B cell (primary cell): ENCODE results near the gene HJV. TPM values are rescaled to one million over a fixed set of nuclear protein-coding genes. Genes with fewer than 3 reads are reported as not detected.
A peak's percentile ranks its signal among the peaks of the same experiment; 100 is the strongest.

Experiments used
- ATAC-seq: fragments of 200-7000 bp; cut with Tn5 transposase; one replicate; pipeline ENCODE4 v1.10.0; 2021; ENCODE audit warnings: low read depth, mild to moderate bottlenecking, moderate number of reproducible peaks, moderate library complexity
- CTCF ChIA-PET: fragments of 350-600 bp; sonication (Branson Sonifier 250); formaldehyde crosslinking; loops from one replicate; lab custom pipeline; 2021; ENCODE audit warnings: antibody characterized with exemption, inconsistent platforms; lab: Charles Lee
- POLR2A ChIA-PET: fragments of 350-600 bp; sonication (Branson Sonifier 250); formaldehyde crosslinking; loops from one replicate; lab custom pipeline; 2021; ENCODE audit warnings: antibody characterized with exemption; lab: Charles Lee
- DNase-seq: peaks from one replicate; pipeline ENCODE4 v3.0.0; 2013
- H2AFZ ChIP-seq: 2 replicates; pipeline ENCODE4 v1.6.1; 2012; ENCODE audit warnings: mild to moderate bottlenecking, low read depth, low read length; ENCODE audit not compliant: insufficient read depth, poor library complexity, severe bottlenecking
- H3K27ac ChIP-seq, 2 donors: 1 replicate in 1 of 2; 2 replicates in 1 of 2; pipeline ENCODE4 v1.5.1; 2012 to 2013; ENCODE audit warnings: low read length in 2 of 2, mild to moderate bottlenecking in 2 of 2, moderate library complexity in 1 of 2
- H3K27me3 ChIP-seq, 4 experiments: fragments of 200-600 bp in 1 of 4; sonication (generic) in 1 of 4; replicated peaks in 1 of 4; 1 replicate in 2 of 4; 2 replicates in 2 of 4; pipeline versions ENCODE4 v1.6.1 to v1.7.0; 2013 to 2016; ENCODE audit warnings: low read length in 3 of 4, mild to moderate bottlenecking in 2 of 4, mixed read lengths in 1 of 4, moderate library complexity in 1 of 4; ENCODE audit not compliant: insufficient read depth in 4 of 4, control insufficient read depth in 3 of 4; ENCODE audit errors: control extremely low read depth in 1 of 4
- H3K36me3 ChIP-seq, 2 experiments: replicated peaks in 1 of 2; 1 replicate in 1 of 2; 2 replicates in 1 of 2; pipeline versions ENCODE4 v1.6.1 to v1.7.1; 2013; ENCODE audit warnings: low read length in 1 of 2; ENCODE audit not compliant: insufficient read depth in 2 of 2, control insufficient read depth in 1 of 2; ENCODE audit errors: control extremely low read depth in 1 of 2, extremely low read depth in 1 of 2
- H3K4me1 ChIP-seq, 2 donors: fragments of 200-600 bp in 1 of 2; sonication (generic) in 1 of 2; 1 replicate in 1 of 2; 2 replicates in 1 of 2; pipeline versions ENCODE4 v1.5.1 to v1.6.1; 2013 to 2017; ENCODE audit warnings: low read length in 2 of 2; ENCODE audit not compliant: control insufficient read depth in 2 of 2, insufficient read depth in 2 of 2
- H3K4me2 ChIP-seq: replicated peaks from 2 replicates; pipeline ENCODE3; 2012; ENCODE audit warnings: mild to moderate bottlenecking, low read depth, low read length; ENCODE audit not compliant: poor library complexity, severe bottlenecking
- H3K4me3 ChIP-seq, 5 experiments: fragments of 200-600 bp in 1 of 5; sonication (generic) in 1 of 5; 1 replicate in 3 of 5; 2 replicates in 2 of 5; pipeline versions ENCODE4 v1.5.1 to v1.7.0; 2011 to 2016; ENCODE audit warnings: low read length in 4 of 5, mild to moderate bottlenecking in 4 of 5, low read depth in 2 of 5, control low read depth in 1 of 5, moderate library complexity in 1 of 5; ENCODE audit not compliant: insufficient read depth in 1 of 5; ENCODE audit errors: control extremely low read depth in 1 of 5, extremely low read depth in 1 of 5
- H3K79me2 ChIP-seq: fragments of 200-600 bp; sonication (generic); one replicate; pipeline ENCODE4 v1.6.0; 2016; ENCODE audit warnings: low read length; ENCODE audit not compliant: control insufficient read depth, insufficient read depth
- H3K9ac ChIP-seq: fragments of 200-600 bp; sonication (generic); 2 replicates; pipeline ENCODE4 v1.6.1; 2017; ENCODE audit warnings: mild to moderate bottlenecking, low read length, moderate library complexity
- H3K9me3 ChIP-seq, 3 donors: one replicate each; pipeline versions ENCODE4 v1.6.1 to v1.7.1; 2013; ENCODE audit warnings: low read length in 2 of 3; ENCODE audit not compliant: control insufficient read depth in 2 of 3, insufficient read depth in 1 of 3; ENCODE audit errors: control extremely low read depth in 1 of 3
- H4K20me1 ChIP-seq: 2 replicates; pipeline ENCODE4 v1.6.0; 2012; ENCODE audit warnings: mild to moderate bottlenecking, low read length; ENCODE audit not compliant: insufficient read depth, control insufficient read depth, poor library complexity, severe bottlenecking
- H3K27ac Mint-ChIP-seq: one replicate; pipeline ENCODE4 v1.8.0; 2021; ENCODE audit warnings: mixed read lengths
- H3K27me3 Mint-ChIP-seq: one replicate; pipeline ENCODE4 v1.8.0; 2021; ENCODE audit warnings: mixed read lengths
- H3K4me1 Mint-ChIP-seq: one replicate; pipeline ENCODE4 v1.8.0; 2021; ENCODE audit warnings: mixed read lengths
- H3K4me3 Mint-ChIP-seq: one replicate; pipeline ENCODE4 v1.8.0; 2021; ENCODE audit warnings: mixed read lengths
- H3K9me3 Mint-ChIP-seq: one replicate; pipeline ENCODE4 v1.8.0; 2022; ENCODE audit warnings: mixed read lengths; ENCODE audit not compliant: insufficient read depth
- EZH2 ChIP-seq: IDR thresholded peaks from 2 replicates; pipeline ENCODE4 v1.6.1; 2012; ENCODE audit warnings: borderline replicate concordance, low read depth, mild to moderate bottlenecking, moderate library complexity, low read length; ENCODE audit not compliant: insufficient read depth, poor library complexity, severe bottlenecking
- WGBS: methylation state at CpG from one replicate; pipeline ENCODE4 v1.1.5; 2013; ENCODE audit warnings: missing lambda C conversion rate; ENCODE audit not compliant: insufficient coverage; 5-methylcytosine and 5-hydroxymethylcytosine counted together
- intact Hi-C: fragments of 100-400 bp; cut with micrococcal nuclease; formaldehyde crosslinking; loops from one replicate; pipeline ENCODE4 v1.10.0; 2022
- polyA plus RNA-seq: library from polyadenylated mRNA; depleted of rRNA; stranded (reverse); fragments of >200 nt; gene quantifications from 2 replicates; pipeline ENCODE4 v1.2.3, GENCODE V29; 2012
- total RNA-seq, 2 donors: library from RNA; stranded (reverse); fragments of 120-200 nt in 1 of 2; gene quantifications; 1 replicate in 1 of 2; 2 replicates in 1 of 2; pipeline versions ENCODE4 v1.2.3 to v1.2.4, GENCODE V29; 2013 to 2022
- TF ChIP-seq, protein P1 (sequence below): fragments of 200-600 bp; IDR thresholded peaks from one replicate; pipeline ENCODE4 v1.8.0; 2022; ENCODE audit warnings: antibody characterized with exemption, mild to moderate bottlenecking

Gene HJV
- total and polyA plus RNA-seq, 2 donors (not counting 1 experiment from before 2014, with no cell fraction given), result not detected

DNA sequence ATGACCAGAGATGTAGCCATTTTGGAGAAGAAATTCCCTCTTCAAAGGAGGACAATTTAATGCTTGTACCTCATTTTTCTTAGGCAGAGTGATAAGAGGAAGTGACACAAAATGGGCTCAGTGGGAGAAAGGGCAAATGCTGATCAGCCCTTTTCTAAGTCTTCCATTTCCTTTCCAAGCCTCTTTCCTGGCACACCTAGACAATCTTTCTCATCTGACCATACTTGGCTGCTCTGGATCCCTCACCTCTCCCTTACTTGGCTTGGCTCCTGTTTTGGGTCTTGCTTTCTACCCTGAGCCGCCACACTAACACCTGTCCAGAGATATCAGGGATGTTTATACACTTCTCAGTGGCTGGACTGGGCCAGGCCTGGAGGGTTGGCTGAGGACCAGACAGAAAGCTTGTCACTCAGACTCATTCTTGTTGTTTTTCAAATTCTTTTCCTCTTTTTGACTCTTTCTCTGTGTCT is 38.3 kb downstream of the HJV start:
- Mint-ChIP-seq H3K9me3 (no peaks in the 10 kb centered on the region), H3K27ac (no peak overlapping the region), H3K4me3 (peak overlapping the region; percentile 14), H3K27me3 (no peaks in the 10 kb centered on the region), H3K4me1 (peaks cover 59% of the 10 kb centered on the region)
- Histone ChIP-seq H4K20me1 (no peaks in the 10 kb centered on the region), H3K79me2 (peaks cover 40% of the 10 kb centered on the region), H2AFZ (no peak overlapping the region), H3K4me2 (peak overlapping the region; percentile 31), H3K9ac (no peak overlapping the region), H3K27ac (peak overlapping the region; percentile 35 to 97), H3K4me3 (no peak overlapping the region), H3K4me1 (peaks cover 82 to 83% of the 10 kb centered on the region in 2 donors), H3K9me3 (no peaks in the 10 kb centered on the region), H3K27me3 (no peaks in the 10 kb centered on the region), H3K36me3 (no peaks in the 10 kb centered on the region)
- DNase-seq (no peak), ATAC-seq (no peak)
- WGBS, result 100% methylated on average over 1 of the region's 1 CpG
- TF ChIP-seq, protein P1, sequence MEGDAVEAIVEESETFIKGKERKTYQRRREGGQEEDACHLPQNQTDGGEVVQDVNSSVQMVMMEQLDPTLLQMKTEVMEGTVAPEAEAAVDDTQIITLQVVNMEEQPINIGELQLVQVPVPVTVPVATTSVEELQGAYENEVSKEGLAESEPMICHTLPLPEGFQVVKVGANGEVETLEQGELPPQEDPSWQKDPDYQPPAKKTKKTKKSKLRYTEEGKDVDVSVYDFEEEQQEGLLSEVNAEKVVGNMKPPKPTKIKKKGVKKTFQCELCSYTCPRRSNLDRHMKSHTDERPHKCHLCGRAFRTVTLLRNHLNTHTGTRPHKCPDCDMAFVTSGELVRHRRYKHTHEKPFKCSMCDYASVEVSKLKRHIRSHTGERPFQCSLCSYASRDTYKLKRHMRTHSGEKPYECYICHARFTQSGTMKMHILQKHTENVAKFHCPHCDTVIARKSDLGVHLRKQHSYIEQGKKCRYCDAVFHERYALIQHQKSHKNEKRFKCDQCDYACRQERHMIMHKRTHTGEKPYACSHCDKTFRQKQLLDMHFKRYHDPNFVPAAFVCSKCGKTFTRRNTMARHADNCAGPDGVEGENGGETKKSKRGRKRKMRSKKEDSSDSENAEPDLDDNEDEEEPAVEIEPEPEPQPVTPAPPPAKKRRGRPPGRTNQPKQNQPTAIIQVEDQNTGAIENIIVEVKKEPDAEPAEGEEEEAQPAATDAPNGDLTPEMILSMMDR, result no peak
- no peak for TF ChIP-seq EZH2
- ChIA-PET POLR2A (interaction anchor here (1.5 to 6.4 kb wide), 3 partner anchors 8 to 13 kb away, joined by 3 to 43 read pairs (median 4); partner anchors contain the start of gene TXNIP), CTCF (interaction anchor here (0.8 to 9.5 kb wide), 4 partner anchors 11 to 53 kb away, joined by 3 to 361 read pairs (median 144); partner anchors contain the start of genes ANKRD34A, POLR3GL and TXNIP)
- intact Hi-C loops, result no loop called here

DNA sequence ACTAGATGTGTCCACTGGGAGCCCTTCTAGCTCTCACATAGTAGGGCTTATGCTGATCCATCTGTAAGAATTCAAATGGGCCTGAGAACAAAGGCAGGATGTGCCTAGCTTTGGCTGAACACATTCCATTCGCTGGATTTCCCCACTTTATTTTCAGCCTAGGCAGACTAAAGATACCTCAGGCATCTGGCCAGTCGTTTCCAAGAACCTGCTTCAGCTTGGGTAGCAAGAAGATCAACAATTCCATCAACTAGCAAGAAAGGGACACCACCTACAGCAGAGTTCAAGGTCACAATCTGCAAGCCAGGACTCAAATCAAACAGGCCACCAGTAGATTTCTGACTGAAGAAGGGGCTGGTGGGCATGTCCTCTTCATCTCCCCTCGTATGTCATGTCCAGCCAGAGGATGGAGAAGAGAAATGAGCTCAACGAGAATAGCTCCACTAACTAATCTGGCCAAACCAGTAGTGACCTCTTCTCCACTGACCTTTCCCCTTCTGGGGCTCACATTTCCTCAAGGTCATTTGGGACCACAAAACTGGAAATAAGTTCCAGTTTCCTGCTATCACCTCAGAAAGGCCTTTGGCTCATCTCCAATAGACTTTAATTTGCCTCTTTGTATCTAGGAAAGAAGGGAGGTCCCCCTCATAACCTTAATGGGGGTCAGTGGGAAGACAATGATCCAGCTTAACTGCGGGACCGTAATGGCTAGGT is 39.4 kb downstream of the HJV start:
- peak overlapping the region; percentile 26 for H3K4me3 Mint-ChIP-seq
- H3K9me3 Mint-ChIP-seq, result no peaks in the 10 kb centered on the region
- Histone ChIP-seq H3K4me2 (peak overlapping the region; percentile 31), H4K20me1 (no peaks in the 10 kb centered on the region), H3K4me3 (no peak overlapping the region), H3K36me3 (no peaks in the 10 kb centered on the region), H3K79me2 (peaks cover 47% of the 10 kb centered on the region), H3K27ac (peak overlapping the region; percentile 35 to 97), H2AFZ (no peak overlapping the region), H3K4me1 (peaks cover 89 to 93% of the 10 kb centered on the region in 2 donors), H3K27me3 (no peaks in the 10 kb centered on the region), H3K9ac (no peak overlapping the region), H3K9me3 (no peaks in the 10 kb centered on the region)
- ChIA-PET CTCF (interaction anchor here (0.7 to 9.5 kb wide), 4 partner anchors 12 to 30 kb away, joined by 3 to 361 read pairs (median 144); partner anchors contain the start of genes ANKRD34A, POLR3GL and TXNIP), POLR2A (interaction anchor here (0.7 to 1.7 kb wide), 4 partner anchors 10 to 25 kb away, joined by 3 to 4 read pairs (median 3); no protein-coding TSS in a partner anchor)
- intact Hi-C loops, result no loop called here
- TF ChIP-seq, protein P1, result no peak
- TF ChIP-seq EZH2, result no peak
- H3K27me3 Mint-ChIP-seq, result no peaks in the 10 kb centered on the region
- DNase-seq (no peak), ATAC-seq (no peak)
- no peak overlapping the region for H3K27ac Mint-ChIP-seq
- 73% methylated on average over 2 of the region's 6 CpGs for WGBS
- peaks cover 51% of the 10 kb centered on the region for H3K4me1 Mint-ChIP-seq
